ENCODE results near the gene JAGN1. TPM values are rescaled to one million over a fixed set of nuclear protein-coding genes. Genes with fewer than 3 reads are reported as not detected.
A peak's percentile ranks its signal among the peaks of the same experiment; 100 is the strongest.
"Not testable (repeated sequence)": the region's sequence is repeated elsewhere in the genome, so short reads cannot be mapped to it uniquely, and the experiment has no call there.

The JAGN1 gene
- total and polyA plus RNA-seq, 2 of the 8 experiments (the other 6 are each of a cell fraction or from before 2014, with no cell fraction given): 26.9 to 51.6 TPM

DNA sequence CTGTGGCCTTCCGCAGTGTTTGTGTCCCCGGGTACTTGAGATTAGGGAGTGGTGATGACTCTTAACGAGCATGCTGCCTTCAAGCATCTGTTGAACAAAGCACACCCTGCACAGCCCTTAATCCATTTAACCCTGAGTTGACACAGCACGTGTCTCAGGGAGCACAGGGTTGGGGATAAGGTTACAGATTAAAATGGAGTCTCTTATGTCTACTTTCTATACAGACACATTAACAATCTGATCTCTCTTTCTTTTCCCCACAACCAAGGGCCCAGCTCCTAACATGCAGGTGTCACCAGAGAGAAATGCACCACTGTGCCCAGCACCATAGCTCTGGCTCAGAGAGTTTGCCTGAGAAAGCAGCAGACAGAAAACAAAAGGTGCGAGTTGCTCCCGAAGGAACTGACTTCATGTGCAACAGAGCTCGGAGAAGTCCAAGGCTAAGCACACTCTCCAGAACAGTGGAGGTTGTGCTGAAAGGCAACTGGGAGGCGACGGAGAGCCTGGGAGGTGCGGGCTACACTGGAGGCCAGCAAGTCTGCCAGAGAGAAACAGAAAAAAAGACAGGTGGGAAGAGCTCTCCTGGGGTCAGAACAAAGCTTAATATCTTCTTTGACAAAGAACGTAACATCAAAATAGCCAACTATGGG lies 36.0 kb upstream of the JAGN1 start:
- not testable (repeated sequence) for H3K27ac ChIP-seq (ENCODE audit: low read depth, low read length); H2AK5ac ChIP-seq (ENCODE audit: low read depth, low read length); H4K91ac ChIP-seq (replicated peaks; ENCODE audit: insufficient read length, low read length); H2BK12ac ChIP-seq (ENCODE audit: low read depth, low read length); H3K14ac ChIP-seq (ENCODE audit: insufficient read length); H3K18ac ChIP-seq (ENCODE audit: extremely low read depth, low read length); H3K4me2 ChIP-seq (ENCODE audit: insufficient read depth in 1 of 2, low read depth in 2 of 2, low read length in 2 of 2); H3K56ac ChIP-seq (replicated peaks; ENCODE audit: insufficient read length, low read depth, low read length); H3K27me3 ChIP-seq (replicated peaks in 1 of 4; ENCODE audit: control insufficient read depth in 3 of 4, extremely low read depth in 1 of 4, insufficient read depth in 3 of 4, low read length in 3 of 4); H3K9ac ChIP-seq (replicated peaks in 1 of 4; ENCODE audit: extremely low read depth in 1 of 4, low read depth in 3 of 4, low read length in 3 of 4); H3K23me2 ChIP-seq (ENCODE audit: low read depth, low read length); DNase-seq (ENCODE audit: low read depth in 1 of 2, low spot score in 2 of 2); H2BK5ac ChIP-seq (ENCODE audit: low read depth, low read length); FAIRE-seq; H3K79me1 ChIP-seq (ENCODE audit: low read depth, low read length); H3K36me3 ChIP-seq (ENCODE audit: control insufficient read depth in 2 of 4, insufficient read depth in 4 of 4, low read length in 3 of 4); H3K9me3 ChIP-seq (ENCODE audit: insufficient read depth in 2 of 2, low read depth in 1 of 2, low read length in 1 of 2); H2BK15ac ChIP-seq (ENCODE audit: low read length); H3K23ac ChIP-seq (ENCODE audit: insufficient read length); H3K4ac ChIP-seq (replicated peaks; ENCODE audit: insufficient read length, low read depth, low read length); H2BK20ac ChIP-seq (ENCODE audit: low read length); H2BK120ac ChIP-seq (replicated peaks; ENCODE audit: low read depth, low read length); H3K4me1 ChIP-seq (replicated peaks in 1 of 4; ENCODE audit: control insufficient read depth in 3 of 4, insufficient read depth in 4 of 4, low read length in 3 of 4); H3K79me2 ChIP-seq (ENCODE audit: control insufficient read depth in 1 of 2, insufficient read depth in 2 of 2, low read length in 2 of 2); H3K4me3 ChIP-seq (ENCODE audit: extremely low read depth in 1 of 4, insufficient read depth in 2 of 4, low read depth in 3 of 4, low read length in 4 of 4); H2AFZ ChIP-seq (ENCODE audit: low read length); H4K5ac ChIP-seq (ENCODE audit: insufficient read length, low read depth, low read length); H4K20me1 ChIP-seq (replicated peaks in 1 of 2; ENCODE audit: control insufficient read depth in 1 of 2, insufficient read depth in 2 of 2, low read length in 2 of 2)
- CTCF ChIA-PET (ENCODE audit: partially characterized antibody): interaction anchor here (0.7 to 1.7 kb wide), 10 partner anchors 20 to 320 kb away, joined by 3 to 4 read pairs (median 4); no protein-coding TSS in a partner anchor
- POLR2A ChIA-PET (ENCODE audit: partially characterized antibody): interaction anchor here (0.6 to 0.9 kb wide), 2 partner anchors 37 to 417 kb away, joined by 3 to 5 read pairs; no protein-coding TSS in a partner anchor
- 88% methylated on average over 11 of the region's 11 CpGs; no CpG with 5 or more reads in 1 of the 2 experiments for WGBS, 2 experiments (ENCODE audit: extremely low coverage in 1 of 2, insufficient coverage in 1 of 2, insufficient read length in 1 of 2, insufficient replicate concordance in 2 of 2, low coverage in 1 of 2, low lambda C conversion rate in 2 of 2, missing lambda C conversion rate in 1 of 2)
- peak overlapping the region; percentile 51; the same call in 1 of the 2 replicates for H4K8ac ChIP-seq (ENCODE audit: extremely low read depth, insufficient read depth, low read length)
